ENCODE data around the gene TCF7L1.

TCF7L1 gene

DNA sequence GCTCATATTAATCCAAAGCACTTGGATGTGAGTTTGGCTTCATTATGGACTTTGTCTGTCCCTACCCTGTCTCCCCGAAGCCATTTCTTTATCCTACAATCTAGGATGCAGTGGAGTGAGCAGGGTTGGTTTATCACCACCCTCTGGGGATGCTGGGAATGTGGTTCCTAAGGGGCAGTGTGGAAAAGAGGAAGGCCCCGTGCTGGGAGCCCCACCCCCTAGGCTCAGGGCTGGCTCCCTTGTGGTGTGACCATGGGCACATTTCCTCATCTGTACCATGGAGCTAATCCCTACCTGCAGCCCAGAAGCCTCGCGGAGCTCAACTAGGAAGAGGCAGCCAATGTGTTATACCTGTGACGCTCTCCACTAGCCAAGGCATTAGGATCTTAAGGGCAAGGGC lies 102.1 kb downstream of the TCF7L1 start:
- H3K4me1 ChIP-seq: peaks cover 5% of the 10 kb centered on the region
- no peak overlapping the region for H3K4me3 ChIP-seq (ENCODE audit: low read depth, low read length)
- H3K4me2 ChIP-seq (ENCODE audit: low read length): no peak overlapping the region
- no peak overlapping the region for H3K27ac ChIP-seq
- TF ChIP-seq CTCF (IDR thresholded peaks at IDR 0.05): no peak
- no peaks in the 10 kb centered on the region for H3K27me3 ChIP-seq (ENCODE audit: control insufficient read depth, insufficient read depth, low read length)
- H3K36me3 ChIP-seq (ENCODE audit: control insufficient read depth, insufficient read depth, low read length): no peaks in the 10 kb centered on the region
- H3K9me3 ChIP-seq (ENCODE audit: control insufficient read depth, low read length): no peaks in the 10 kb centered on the region
- no peak overlapping the region for H3K9ac ChIP-seq
- no peaks in the 10 kb centered on the region for H3K79me2 ChIP-seq
- no peak overlapping the region for H2AFZ ChIP-seq

GRCh38 chr2:85236084-85236483 lies 102.9 kb downstream of the TCF7L1 start:
- Histone ChIP-seq H3K4me3 (ENCODE audit: low read depth, low read length) (no peak overlapping the region), H3K9ac (no peak overlapping the region), H3K27ac (no peak overlapping the region), H3K36me3 (ENCODE audit: control insufficient read depth, insufficient read depth, low read length) (no peaks in the 10 kb centered on the region), H2AFZ (no peak overlapping the region), H3K9me3 (ENCODE audit: control insufficient read depth, low read length) (no peaks in the 10 kb centered on the region), H3K27me3 (ENCODE audit: control insufficient read depth, insufficient read depth, low read length) (no peaks in the 10 kb centered on the region), H3K4me2 (ENCODE audit: low read length) (no peak overlapping the region), H3K4me1 (peaks cover 7% of the 10 kb centered on the region), H3K79me2 (no peaks in the 10 kb centered on the region)
- TF ChIP-seq CTCF (IDR thresholded peaks at IDR 0.05): no peak

- no peak overlapping the region for H3K27ac ChIP-seq
- no peak overlapping the region for H3K9ac ChIP-seq
- no peak overlapping the region for H3K4me3 ChIP-seq (ENCODE audit: low read depth, low read length)
- no peak overlapping the region for H2AFZ ChIP-seq
- peaks cover 3% of the 10 kb centered on the region for H3K79me2 ChIP-seq
- no peaks in the 10 kb centered on the region for H3K36me3 ChIP-seq (ENCODE audit: control insufficient read depth, insufficient read depth, low read length)
- no peak overlapping the region for H3K4me2 ChIP-seq (ENCODE audit: low read length)
- H3K27me3 ChIP-seq (ENCODE audit: control insufficient read depth, insufficient read depth, low read length): no peaks in the 10 kb centered on the region
- no peak for TF ChIP-seq CTCF (IDR thresholded peaks at IDR 0.05)
- peaks cover 3% of the 10 kb centered on the region for H3K4me1 ChIP-seq
- no peaks in the 10 kb centered on the region for H3K9me3 ChIP-seq (ENCODE audit: control insufficient read depth, low read length)
These were observed 104.8 kb downstream of the TCF7L1 start for GRCh38 chr2:85237849-85238565.

DNA sequence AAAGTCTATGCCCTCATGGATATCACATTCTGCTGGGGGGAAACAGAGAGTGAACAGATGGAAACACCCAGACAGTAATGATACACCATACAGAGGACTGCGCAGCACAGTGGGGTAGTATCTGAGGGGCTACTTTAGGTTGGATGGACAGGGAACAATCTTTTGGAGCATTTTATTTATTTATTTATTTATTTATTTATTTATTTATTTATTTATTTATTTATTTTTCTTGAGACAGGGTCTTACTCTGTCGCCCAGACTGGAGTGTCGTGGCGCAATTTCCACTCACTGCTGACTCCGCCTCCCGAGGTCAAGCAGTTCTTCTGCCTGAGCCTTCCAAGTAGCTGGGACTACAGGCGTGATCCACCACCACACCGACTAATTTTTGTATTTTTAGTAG lies 105.4 kb downstream of the TCF7L1 start:
- Histone ChIP-seq H3K9ac (no peak overlapping the region), H3K9me3 (ENCODE audit: control insufficient read depth, low read length) (no peaks in the 10 kb centered on the region), H3K27me3 (ENCODE audit: control insufficient read depth, insufficient read depth, low read length) (no peaks in the 10 kb centered on the region), H2AFZ (no peak overlapping the region), H3K36me3 (ENCODE audit: control insufficient read depth, insufficient read depth, low read length) (no peaks in the 10 kb centered on the region), H3K79me2 (peaks cover 7% of the 10 kb centered on the region), H3K4me1 (peaks cover 5% of the 10 kb centered on the region), H3K27ac (no peak overlapping the region), H3K4me2 (ENCODE audit: low read length) (no peak overlapping the region), H3K4me3 (ENCODE audit: low read depth, low read length) (no peak overlapping the region)
- TF ChIP-seq CTCF (IDR thresholded peaks at IDR 0.05): no peak

DNA sequence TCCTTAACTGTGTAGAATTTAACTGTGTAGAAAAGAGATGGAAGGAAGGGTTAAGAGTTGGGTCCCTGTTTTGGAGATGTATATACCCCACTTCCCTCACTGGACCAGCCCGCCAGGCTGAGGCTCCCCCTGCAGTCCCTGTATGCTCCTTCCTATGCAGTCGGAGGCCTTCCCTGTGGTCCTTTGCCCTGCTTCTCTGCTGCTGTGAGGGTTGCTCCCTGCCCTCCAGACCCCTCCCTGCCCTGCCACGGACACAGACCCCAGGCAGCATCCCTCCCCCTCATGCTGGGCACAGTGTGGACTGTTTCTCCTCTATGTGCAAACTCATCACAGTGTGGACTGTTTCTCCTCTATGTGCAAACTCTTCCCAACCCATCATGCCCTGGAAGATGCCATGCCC lies 105.9 kb downstream of the TCF7L1 start:
- no peak overlapping the region for H3K4me2 ChIP-seq (ENCODE audit: low read length)
- H3K79me2 ChIP-seq: peaks cover 10% of the 10 kb centered on the region
- no peaks in the 10 kb centered on the region for H3K27me3 ChIP-seq (ENCODE audit: control insufficient read depth, insufficient read depth, low read length)
- no peaks in the 10 kb centered on the region for H3K9me3 ChIP-seq (ENCODE audit: control insufficient read depth, low read length)
- TF ChIP-seq CTCF (IDR thresholded peaks at IDR 0.05): no peak
- H3K36me3 ChIP-seq (ENCODE audit: control insufficient read depth, insufficient read depth, low read length): no peaks in the 10 kb centered on the region
- no peak overlapping the region for H3K27ac ChIP-seq
- peaks cover 6% of the 10 kb centered on the region for H3K4me1 ChIP-seq
- no peak overlapping the region for H2AFZ ChIP-seq
- H3K4me3 ChIP-seq (ENCODE audit: low read depth, low read length): no peak overlapping the region
- H3K9ac ChIP-seq: no peak overlapping the region

Data from parathyroid adenoma (tissue), 2 donors.